Measurements from ENCODE around the gene RGS3.
"Not testable (repeated sequence)": the region's sequence is repeated elsewhere in the genome, so short reads cannot be mapped to it uniquely, and the experiment has no call there.

GRCh38 chr9:113549892-113550291 lies 86.4 kb downstream of the RGS3 start:
- not testable (repeated sequence) for TF ChIP-seq CTCF (conservative IDR thresholded peaks at IDR 0.05; ENCODE audit: low read length); EZH2phosphoT487 (IDR thresholded peaks at IDR 0.05; ENCODE audit: borderline replicate concordance, low read depth, low read length)
